ENCODE measurements around the gene NRP2.

NRP2 gene

DNA sequence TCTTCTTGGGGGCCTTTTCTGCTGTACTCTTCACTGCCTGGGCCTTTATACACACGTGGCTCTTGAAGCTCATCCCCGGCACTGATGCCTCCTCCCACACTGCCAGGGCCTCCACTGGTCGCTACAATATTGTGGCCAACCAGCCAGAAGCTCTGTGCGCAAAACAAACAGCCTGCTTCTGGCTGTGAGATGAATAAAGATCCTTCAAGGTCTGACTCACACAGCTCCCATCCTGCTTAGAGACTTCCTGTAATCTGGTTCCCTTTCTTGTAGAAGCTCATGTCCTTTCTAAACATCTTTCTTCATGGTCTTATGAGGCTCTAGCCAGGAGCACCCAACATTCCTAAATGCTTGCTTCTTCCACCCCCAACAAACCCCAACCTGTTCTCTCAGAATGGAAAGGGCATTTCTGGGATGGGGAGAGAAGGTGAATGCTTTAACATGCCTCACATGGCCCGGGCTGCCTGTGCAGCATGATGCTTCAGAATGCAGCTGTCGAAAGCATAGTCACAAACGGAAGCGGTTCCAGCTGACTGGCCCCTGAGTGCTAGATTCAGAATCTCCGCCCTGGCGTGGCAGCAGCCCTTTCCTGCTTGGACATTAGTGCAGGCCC is 24.6 kb downstream of the NRP2 start:
- in situ Hi-C loops (cut with MboI; ENCODE audit: low sequenced_read_pairs), result no loop called here

- in situ Hi-C loops (cut with MboI; ENCODE audit: low sequenced_read_pairs), result no loop called here
Measured at GRCh38 chr2:205708231-205708631, 25.9 kb downstream of the NRP2 start.

DNA sequence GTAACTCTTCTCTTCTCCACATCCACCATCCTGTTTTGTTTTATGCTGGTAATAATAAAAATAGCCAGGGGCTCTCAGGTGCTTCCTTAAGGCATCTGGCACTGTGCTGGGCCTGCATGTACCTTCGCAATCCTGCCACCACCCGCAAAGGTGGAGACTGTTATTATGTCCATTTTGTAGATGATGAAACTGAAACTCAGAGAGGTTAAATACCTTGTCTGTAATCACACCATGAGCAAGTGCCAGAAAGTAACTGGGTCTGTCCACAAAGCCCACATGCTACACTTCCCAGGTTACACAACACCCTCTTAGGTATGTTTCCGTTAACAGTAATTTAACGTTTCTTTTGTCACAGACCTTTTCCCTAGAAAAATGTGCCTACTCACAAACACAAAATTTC is 27.0 kb downstream of the NRP2 start:
- in situ Hi-C loops (cut with MboI; ENCODE audit: low sequenced_read_pairs), result no loop called here

GRCh38 chr2:205712508-205712907 is 30.2 kb downstream of the NRP2 start:
- in situ Hi-C loops (cut with MboI; ENCODE audit: low sequenced_read_pairs), result no loop called here

DNA sequence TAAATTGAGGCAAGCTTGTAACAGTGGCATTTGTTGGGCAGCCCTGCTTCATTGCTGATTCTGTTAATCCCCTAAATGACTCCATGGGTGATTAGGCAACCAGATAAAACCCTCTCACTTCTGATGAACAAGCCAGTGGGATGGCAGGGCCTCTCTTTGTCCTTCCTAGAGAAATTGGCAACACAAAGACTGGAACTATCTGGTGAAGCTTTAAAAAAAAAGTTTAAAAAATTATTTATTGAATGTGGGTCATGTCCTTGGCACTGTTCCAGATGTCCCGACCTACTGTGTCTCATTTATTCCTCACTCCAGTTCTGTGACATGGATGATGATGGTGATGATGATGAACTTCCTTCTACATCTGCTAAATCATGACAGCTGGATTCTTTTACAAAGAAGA is 30.8 kb downstream of the NRP2 start:
- in situ Hi-C loops (cut with MboI; ENCODE audit: low sequenced_read_pairs), result no loop called here

DNA sequence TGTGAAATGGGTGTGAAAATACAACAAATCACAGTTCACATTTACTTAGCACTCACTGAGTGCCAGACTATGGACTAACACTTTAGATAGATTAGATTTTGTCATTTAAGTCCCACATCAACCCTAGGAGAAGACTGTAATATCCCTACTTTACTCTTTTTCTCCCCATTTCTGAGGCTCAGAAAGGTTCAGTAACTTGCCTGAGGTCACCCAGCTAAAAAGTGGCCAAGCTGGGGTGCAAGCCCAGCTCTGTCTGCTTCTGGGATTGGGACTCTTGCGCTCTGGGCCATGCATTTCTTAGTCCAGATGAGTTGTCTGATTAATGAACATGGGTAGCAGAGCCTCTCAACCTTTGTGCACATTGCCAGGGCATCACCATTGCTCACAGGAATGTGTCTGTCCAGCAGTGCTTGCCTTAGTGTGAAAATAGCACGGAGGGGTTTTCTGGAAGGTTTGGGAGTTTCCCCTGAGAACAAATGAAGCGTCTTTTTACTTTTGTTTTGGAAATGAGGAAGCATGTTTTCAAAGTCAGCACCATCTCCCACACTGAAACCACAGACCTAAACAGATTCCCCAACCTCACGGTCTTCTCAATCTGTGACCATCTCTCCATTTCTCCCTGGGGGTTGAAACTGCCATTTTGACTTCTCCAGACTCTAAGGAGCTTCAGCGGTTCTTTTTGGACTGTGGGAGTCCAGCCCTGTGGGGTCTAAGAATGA is 31.9 kb downstream of the NRP2 start:
- in situ Hi-C loops (cut with MboI; ENCODE audit: low sequenced_read_pairs), result no loop called here

GRCh38 chr2:205714789-205715720 is 32.8 kb downstream of the NRP2 start:
- in situ Hi-C loops (cut with MboI; ENCODE audit: low sequenced_read_pairs), result no loop called here

- in situ Hi-C loops (cut with MboI; ENCODE audit: low sequenced_read_pairs), result no loop called here
Measured at GRCh38 chr2:205715831-205716525, 33.7 kb downstream of the NRP2 start.

- in situ Hi-C loops (cut with MboI; ENCODE audit: low sequenced_read_pairs), result no loop called here
Measured at GRCh38 chr2:205717175-205717846, 35.0 kb downstream of the NRP2 start.

GRCh38 chr2:205717999-205718398 is 35.7 kb downstream of the NRP2 start:
- in situ Hi-C loops (cut with MboI; ENCODE audit: low sequenced_read_pairs), result no loop called here

- in situ Hi-C loops (cut with MboI; ENCODE audit: low sequenced_read_pairs), result no loop called here
Measured at GRCh38 chr2:205719847-205720246, 37.5 kb downstream of the NRP2 start.

- in situ Hi-C loops (cut with MboI; ENCODE audit: low sequenced_read_pairs), result no loop called here
Measured at GRCh38 chr2:205720451-205720902, 38.2 kb downstream of the NRP2 start.

DNA sequence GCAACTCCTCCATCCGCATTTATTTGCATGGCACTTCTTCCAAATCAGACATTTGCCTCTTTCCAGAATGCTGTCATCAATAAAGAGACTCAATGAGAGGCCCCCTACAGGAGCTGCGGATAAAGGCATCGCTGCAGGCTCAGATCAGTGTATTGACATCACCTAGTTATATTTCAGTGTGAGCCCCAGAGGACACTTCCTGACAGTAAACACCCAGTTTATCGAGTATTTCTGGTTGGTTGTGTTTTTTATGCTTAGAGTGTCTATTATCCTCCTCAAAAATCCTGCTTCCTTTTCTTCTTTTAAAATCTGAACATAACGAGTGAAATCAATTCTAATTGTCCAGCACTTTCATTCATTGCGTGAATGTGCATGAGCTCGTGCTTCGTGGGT is 38.8 kb downstream of the NRP2 start:
- in situ Hi-C loops (cut with MboI; ENCODE audit: low sequenced_read_pairs), result no loop called here

GRCh38 chr2:205722283-205722918 is 40.1 kb downstream of the NRP2 start:
- in situ Hi-C loops (cut with MboI; ENCODE audit: low sequenced_read_pairs), result no loop called here

GRCh38 chr2:205723179-205723578 is 40.9 kb downstream of the NRP2 start:
- in situ Hi-C loops (cut with MboI; ENCODE audit: low sequenced_read_pairs), result no loop called here

DNA sequence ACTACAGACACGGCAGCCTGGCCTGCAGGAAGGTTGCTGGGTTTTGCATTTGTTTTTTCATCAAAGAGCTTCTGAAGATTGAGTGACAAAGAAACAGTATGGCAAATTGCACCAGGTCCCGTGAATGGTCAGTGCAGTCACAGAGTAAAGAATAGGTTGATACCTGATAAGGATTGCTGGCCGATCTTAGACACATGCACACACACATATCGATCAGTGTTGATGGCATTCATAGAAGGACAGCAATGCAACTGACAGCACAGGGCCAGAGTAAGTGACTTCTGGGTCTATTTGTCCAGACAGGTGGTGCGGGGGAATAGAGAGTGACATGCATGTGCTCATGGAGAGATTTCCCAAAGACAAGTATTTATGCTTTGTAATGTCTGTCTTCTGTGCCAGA is 42.8 kb downstream of the NRP2 start:
- in situ Hi-C loops (cut with MboI; ENCODE audit: low sequenced_read_pairs), result no loop called here

DNA sequence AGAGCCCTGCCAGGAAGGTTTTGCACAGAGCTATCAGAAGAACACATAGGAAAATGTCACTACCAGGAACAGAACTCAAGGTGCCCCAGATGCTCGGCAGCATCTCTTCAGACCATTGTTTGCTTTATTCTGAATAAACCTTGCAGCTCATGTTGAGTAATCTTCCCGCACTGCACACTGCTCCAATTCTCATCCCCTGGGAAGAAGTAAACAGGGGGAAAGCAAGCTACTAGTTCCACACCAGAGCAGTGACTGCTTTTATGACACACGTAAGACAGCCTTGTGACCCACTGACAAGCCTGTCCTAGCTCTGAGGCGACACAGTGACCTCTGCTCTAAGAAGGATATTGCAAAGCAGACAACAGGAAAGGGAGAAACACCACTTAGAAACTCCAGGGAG is 44.2 kb downstream of the NRP2 start:
- in situ Hi-C loops (cut with MboI; ENCODE audit: low sequenced_read_pairs), result no loop called here

DNA sequence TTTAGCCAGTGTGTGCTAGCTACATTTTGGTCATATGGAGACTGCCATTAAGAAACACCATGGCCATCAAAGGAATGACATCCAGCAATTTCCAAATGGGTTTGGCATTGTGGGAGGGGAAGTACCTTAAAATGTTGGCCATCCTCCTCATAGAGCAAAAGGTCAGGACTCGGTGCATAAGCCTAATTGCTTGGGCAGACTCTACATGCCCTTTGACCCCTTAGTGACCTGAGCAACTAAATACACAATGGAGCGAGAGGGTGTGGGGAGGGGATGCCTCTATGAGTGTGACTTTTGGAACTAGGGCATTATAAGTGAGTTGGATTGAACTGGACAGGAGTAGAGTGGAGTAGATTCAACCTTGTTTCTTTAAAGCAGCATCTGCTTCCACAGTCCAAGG is 44.9 kb downstream of the NRP2 start:
- in situ Hi-C loops (cut with MboI; ENCODE audit: low sequenced_read_pairs), result no loop called here

GRCh38 chr2:205728366-205728765 is 46.1 kb downstream of the NRP2 start:
- in situ Hi-C loops (cut with MboI; ENCODE audit: low sequenced_read_pairs), result no loop called here

DNA sequence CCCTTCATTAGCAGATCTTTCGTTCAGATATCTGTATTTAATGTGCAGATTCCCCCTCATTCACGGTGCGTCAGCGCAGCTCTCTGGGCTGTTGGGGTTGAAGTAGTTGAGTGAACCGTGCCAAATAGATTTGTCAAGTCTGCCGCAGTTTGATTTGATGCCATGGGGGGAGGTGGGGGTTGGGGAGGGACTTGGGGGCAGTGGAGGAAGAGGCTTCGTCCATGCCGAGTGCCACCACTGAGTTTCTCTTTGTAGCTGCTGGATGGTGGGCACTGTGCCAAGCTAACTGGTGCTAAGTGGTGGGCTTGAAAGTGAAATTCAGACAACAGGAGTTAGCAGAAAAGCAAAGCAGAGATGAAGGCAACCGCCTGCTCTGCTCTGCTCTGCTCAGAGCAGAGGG is 47.9 kb downstream of the NRP2 start:
- in situ Hi-C loops (cut with MboI; ENCODE audit: low sequenced_read_pairs), result no loop called here

Measured in hTERT RPE-1 (cell line).